Nephron (organoid): ENCODE measurements around the gene FKBP3.

Experiments
- H3K27ac Mint-ChIP-seq, 3 experiments: 2 replicates each; pipeline ENCODE4 v1.8.0; 2020; ENCODE audit warnings: mixed read lengths in 3 of 3, mild to moderate bottlenecking in 2 of 3, moderate library complexity in 1 of 3
- H3K27me3 Mint-ChIP-seq: 2 replicates; pipeline ENCODE4 v1.8.0; 2021; ENCODE audit warnings: low read depth, mild to moderate bottlenecking, moderate library complexity, mixed read lengths
- H3K36me3 Mint-ChIP-seq: 2 replicates; pipeline ENCODE4 v1.8.0; 2020; ENCODE audit warnings: low read depth, mixed read lengths
- H3K4me1 Mint-ChIP-seq: 2 replicates; pipeline ENCODE4 v1.8.0; 2020; ENCODE audit warnings: mixed read lengths
- H3K4me3 Mint-ChIP-seq, 3 experiments: 2 replicates each; pipeline ENCODE4 v1.8.0; 2020; ENCODE audit warnings: mild to moderate bottlenecking in 3 of 3, mixed read lengths in 3 of 3, moderate library complexity in 2 of 3
- H3K9me3 Mint-ChIP-seq: 2 replicates; pipeline ENCODE4 v1.8.0; 2020; ENCODE audit warnings: mixed read lengths
- CTCF ChIP-seq, 3 experiments: fragments of 200-600 bp; sonication (generic); IDR thresholded peaks; one replicate each; pipeline ENCODE4 v1.5.0; 2021; ENCODE audit warnings: antibody characterized with exemption in 3 of 3; ENCODE audit not compliant: unreplicated experiment in 3 of 3

The FKBP3 gene

GRCh38 chr14:45078323-45078722, 56.0 kb downstream of the FKBP3 start:
- peaks cover 3% of the 10 kb centered on the region for H3K4me1 Mint-ChIP-seq
- no peaks in the 10 kb centered on the region for H3K27me3 Mint-ChIP-seq
- H3K4me3 Mint-ChIP-seq: no peak overlapping the region
- TF ChIP-seq CTCF (IDR thresholded peaks at IDR 0.05; ENCODE audit: unreplicated experiment in 3 of 3): no peak
- no peaks in the 10 kb centered on the region for H3K9me3 Mint-ChIP-seq
- H3K27ac Mint-ChIP-seq: no peak overlapping the region
- H3K36me3 Mint-ChIP-seq: peaks cover 4% of the 10 kb centered on the region

GRCh38 chr14:45073231-45073879, 60.9 kb downstream of the FKBP3 start:
- Mint-ChIP-seq H3K27me3 (no peaks in the 10 kb centered on the region), H3K9me3 (no peaks in the 10 kb centered on the region), H3K27ac (no peak overlapping the region), H3K4me3 (no peak overlapping the region), H3K36me3 (peaks cover 38% of the 10 kb centered on the region), H3K4me1 (no peaks in the 10 kb centered on the region)
- no peak for TF ChIP-seq CTCF (IDR thresholded peaks at IDR 0.05; ENCODE audit: unreplicated experiment in 3 of 3)

GRCh38 chr14:45072126-45072525, 62.2 kb downstream of the FKBP3 start:
- H3K9me3 Mint-ChIP-seq: no peaks in the 10 kb centered on the region
- no peaks in the 10 kb centered on the region for H3K27me3 Mint-ChIP-seq
- H3K4me1 Mint-ChIP-seq: no peaks in the 10 kb centered on the region
- H3K36me3 Mint-ChIP-seq: peaks cover 42% of the 10 kb centered on the region
- no peak overlapping the region for H3K27ac Mint-ChIP-seq
- H3K4me3 Mint-ChIP-seq: no peak overlapping the region
- TF ChIP-seq CTCF (IDR thresholded peaks at IDR 0.05; ENCODE audit: unreplicated experiment in 3 of 3): no peak

GRCh38 chr14:45070215-45070614, 64.1 kb downstream of the FKBP3 start:
- no peak overlapping the region for H3K27ac Mint-ChIP-seq

GRCh38 chr14:45068396-45068795, 65.9 kb downstream of the FKBP3 start:
- H3K9me3 Mint-ChIP-seq: peaks cover 2% of the 10 kb centered on the region
- H3K27ac Mint-ChIP-seq: no peak overlapping the region
- H3K36me3 Mint-ChIP-seq: peaks cover 58% of the 10 kb centered on the region
- no peak overlapping the region for H3K4me3 Mint-ChIP-seq
- no peaks in the 10 kb centered on the region for H3K27me3 Mint-ChIP-seq
- peaks cover 20% of the 10 kb centered on the region for H3K4me1 Mint-ChIP-seq
- no peak for TF ChIP-seq CTCF (IDR thresholded peaks at IDR 0.05; ENCODE audit: unreplicated experiment in 3 of 3)

More at GRCh38 chr14:45070215-45070614, 64.1 kb downstream of the FKBP3 start:
- H3K4me1 Mint-ChIP-seq: peaks cover 12% of the 10 kb centered on the region
- H3K9me3 Mint-ChIP-seq: no peaks in the 10 kb centered on the region
- no peak overlapping the region for H3K4me3 Mint-ChIP-seq
- peaks cover 52% of the 10 kb centered on the region for H3K36me3 Mint-ChIP-seq
- no peaks in the 10 kb centered on the region for H3K27me3 Mint-ChIP-seq
- no peak for TF ChIP-seq CTCF (IDR thresholded peaks at IDR 0.05; ENCODE audit: unreplicated experiment in 3 of 3)

GRCh38 chr14:45066667-45067066, 67.6 kb downstream of the FKBP3 start:
- Mint-ChIP-seq H3K27me3 (no peaks in the 10 kb centered on the region), H3K27ac (no peak overlapping the region), H3K4me3 (no peak overlapping the region), H3K4me1 (peaks cover 20% of the 10 kb centered on the region), H3K36me3 (peaks cover 54% of the 10 kb centered on the region), H3K9me3 (peaks cover 2% of the 10 kb centered on the region)
- no peak for TF ChIP-seq CTCF (IDR thresholded peaks at IDR 0.05; ENCODE audit: unreplicated experiment in 3 of 3)
